ENCODE results near the gene PPT1.

PPT1 gene

DNA sequence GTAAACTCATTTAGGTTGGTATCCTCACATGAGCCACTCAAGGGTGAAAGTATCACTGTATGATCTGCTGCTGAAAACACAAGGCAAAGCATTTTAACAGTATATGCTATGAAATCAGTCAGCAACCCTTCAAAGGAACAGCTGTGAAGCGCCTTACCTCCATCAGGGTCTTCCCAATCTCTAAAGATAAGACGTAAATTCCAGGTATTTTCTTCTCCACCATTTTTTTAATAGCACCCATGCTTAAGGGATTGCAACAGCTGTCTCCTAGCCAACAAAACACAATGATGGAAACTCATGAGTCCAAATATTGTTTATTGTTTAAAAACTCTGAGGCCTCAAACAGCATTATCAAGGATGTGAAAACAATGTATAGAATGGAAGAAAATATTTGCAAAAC lies 4.8 kb downstream of the PPT1 start:
- no peak for FAIRE-seq

DNA sequence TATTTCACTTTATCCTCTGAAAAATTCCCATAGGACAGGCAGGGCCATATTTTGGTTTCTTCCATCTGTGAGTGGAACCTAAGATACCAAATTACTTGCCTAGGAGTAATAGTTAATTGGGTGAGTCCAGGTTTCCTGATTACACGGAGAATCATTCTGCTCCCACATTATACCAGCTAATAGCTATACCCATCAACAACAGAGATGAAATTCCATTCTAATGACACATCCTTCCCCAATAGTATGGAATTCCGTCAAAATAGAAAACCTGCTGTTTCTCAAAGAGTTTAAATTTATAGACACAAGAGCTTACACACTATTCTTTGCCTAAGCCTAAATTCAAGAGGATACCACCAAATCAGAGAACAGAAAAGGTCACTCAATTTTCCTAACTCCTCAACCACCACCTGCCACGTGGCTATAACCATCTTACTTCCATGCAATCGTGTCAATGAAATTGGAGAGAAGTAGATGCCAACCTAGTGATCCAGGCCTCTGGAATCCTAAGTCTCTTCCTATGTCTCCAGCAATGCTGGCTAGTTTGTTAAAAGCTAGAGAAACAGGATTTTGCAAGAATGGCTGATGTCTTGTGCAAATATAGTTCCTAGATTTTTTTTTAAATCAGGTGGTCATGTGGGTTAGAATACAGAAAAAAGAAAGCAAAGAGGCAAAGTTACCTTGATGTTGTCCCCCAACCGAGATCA lies 6.2 kb downstream of the PPT1 start:
- no peak for FAIRE-seq

DNA sequence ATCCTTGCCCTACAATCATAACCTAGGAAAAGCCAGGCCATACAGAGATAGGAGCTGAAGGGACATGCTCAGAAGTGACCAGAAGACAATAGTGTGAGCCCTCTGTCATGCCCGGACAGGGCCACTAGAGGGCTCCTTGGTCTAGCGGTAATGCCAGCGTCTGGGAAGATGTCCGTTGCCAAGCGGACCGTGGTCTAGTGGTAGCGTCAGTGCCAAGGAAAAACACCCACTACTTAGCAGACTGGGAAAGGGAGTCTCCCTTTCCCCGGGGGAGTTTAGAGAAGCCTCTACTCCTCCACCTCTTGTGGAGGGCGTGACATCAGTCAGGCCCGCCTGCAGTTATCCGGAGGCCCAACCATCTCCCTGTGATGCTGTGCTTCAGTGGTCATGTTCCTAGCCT lies 12.3 kb downstream of the PPT1 start:
- peak; percentile 65 for FAIRE-seq

DNA sequence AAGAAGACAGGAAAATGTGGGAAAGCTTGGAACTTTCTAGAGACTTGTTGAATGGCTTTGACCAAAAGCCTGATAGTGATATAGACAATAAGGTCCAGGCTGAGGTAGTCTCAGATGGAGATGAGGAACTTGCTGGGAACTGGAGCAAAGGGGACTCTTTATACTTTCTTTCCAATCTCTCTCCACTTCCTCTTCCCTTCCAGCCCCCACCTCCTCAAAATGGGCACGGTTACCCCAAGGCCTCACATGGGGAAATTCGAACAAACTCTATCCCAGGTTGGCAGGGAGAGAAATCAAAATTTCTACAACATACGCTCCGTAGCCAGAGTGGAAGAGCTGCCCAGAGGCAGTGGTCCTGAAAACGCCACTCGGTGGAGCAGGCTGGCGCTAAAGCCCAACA lies 15.2 kb downstream of the PPT1 start:
- FAIRE-seq: no peak

DNA sequence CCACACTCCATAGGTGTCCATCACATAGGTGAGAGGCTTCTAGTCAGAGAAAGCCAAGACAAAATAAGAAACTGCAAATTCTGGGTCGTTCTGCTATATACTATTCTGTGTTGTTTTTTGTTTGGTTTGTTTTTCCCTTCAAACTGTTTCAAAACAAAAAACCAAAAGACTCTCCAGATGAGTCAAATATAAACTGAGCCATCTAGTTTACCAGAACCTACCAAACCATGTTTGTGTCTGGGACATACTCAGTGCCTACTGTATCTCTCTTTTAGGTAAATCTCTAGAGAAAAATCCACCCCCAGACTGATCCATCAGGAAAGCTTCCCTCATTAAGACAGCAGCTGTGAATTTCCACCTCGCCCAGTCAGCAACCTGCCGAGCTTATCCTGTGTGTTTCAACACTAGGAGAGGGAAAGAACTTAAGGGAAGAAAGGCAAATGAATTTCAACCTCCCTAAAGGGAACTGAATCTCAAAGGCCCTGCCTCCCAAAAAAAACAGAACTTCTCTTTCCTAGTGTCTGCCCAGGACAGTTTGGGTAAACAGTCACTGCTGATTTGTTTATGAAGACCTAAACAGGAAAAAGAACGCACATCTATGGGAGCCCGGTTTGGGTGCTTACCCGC lies 17.2 kb downstream of the PPT1 start:
- FAIRE-seq: no peak

DNA sequence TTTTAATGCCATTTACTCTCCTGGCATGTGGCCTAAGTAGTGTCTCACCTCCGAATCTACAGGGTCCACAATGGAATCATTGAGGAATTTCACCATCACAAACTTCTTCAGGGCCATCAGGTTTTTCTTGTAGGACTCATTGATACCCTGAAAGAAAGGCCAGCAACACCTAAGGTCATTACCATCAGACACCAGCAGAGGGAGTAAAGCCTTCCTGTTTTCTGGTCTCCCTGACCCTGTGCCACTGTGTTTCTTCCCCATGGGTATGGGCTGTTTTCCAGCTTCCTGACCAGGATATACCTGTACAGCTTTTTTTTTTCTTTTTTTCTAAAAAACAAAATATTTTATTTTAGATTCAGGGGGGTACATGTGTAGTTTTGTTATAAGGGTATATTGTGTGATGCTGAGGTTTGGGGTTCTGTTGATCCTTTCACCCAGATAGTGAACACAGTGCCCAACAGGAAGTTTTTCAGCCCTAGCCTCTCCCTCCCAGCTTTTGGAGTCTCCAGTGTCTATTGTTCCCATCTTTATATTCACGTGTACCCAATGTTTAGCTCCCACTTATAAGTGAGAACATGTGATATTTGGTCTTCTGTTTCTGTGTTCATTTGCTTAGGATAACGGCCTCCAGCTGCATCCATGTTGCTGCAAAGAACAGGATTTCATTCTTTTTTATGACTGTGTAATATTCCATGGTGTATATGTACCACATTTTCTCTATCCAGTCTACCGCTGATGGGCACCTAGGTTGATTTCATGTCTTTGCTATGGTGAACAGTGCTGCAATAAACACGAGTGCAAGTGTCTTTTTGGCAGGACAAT lies 18.3 kb downstream of the PPT1 start:
- FAIRE-seq: no peak

DNA sequence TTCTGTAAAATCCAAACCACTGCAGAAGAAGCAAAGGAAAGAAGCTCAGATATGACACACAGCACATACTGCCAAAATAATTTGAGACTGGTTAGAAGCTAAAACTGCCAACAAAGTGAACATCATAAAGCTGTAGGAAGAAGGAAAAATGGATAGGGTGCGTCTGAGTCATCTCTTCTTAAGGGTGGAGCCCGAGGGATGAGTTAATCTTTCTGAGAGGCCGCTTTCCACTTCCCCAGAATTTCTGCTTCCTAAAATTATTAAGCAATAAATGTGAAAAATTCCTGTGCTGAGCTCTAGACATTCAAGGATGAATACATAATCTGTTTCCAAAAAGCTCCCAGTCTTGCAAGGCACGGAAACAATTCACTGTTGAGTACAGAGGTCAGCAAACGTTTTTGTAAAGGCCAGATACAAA lies 20.1 kb downstream of the PPT1 start:
- no peak for FAIRE-seq

DNA sequence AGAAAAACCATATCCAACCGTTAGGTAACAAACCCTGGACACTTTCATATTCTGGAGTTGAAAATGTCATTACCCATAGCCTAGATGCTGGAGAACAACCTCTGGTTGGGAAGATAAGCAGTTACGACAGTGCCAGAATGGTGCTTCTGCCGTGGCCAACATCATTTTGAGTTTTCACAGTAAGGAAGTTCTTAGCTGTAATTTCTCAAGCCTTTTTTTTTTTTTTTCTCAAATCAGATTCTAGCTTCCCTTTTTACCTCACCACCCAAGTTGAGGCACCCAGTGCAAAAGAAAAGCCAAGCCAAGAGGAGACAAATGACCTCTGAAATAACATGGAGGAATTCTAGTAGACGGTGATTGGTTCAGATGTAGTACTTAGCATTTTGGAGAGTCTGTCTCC lies 21.8 kb downstream of the PPT1 start:
- FAIRE-seq: no peak

DNA sequence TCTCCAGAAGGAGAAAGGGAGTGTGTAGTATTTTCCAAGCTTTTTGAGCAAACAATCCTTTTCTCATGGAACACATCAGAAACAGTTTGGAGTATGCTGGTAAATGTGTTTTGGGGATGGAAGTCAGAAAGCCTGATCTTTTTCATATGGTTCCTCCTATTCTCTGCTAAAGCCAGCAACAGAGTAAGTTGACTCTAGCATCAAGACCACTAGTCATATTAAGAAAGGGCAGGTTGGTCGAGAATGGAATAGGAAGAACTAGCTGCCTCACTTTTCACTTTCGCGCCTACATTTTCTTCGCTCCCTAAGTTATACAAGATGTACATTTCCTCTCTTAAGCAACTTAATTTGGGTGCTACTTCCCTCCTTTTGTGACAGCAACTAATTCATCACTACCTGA lies 24.0 kb downstream of the PPT1 start:
- FAIRE-seq: no peak

DNA sequence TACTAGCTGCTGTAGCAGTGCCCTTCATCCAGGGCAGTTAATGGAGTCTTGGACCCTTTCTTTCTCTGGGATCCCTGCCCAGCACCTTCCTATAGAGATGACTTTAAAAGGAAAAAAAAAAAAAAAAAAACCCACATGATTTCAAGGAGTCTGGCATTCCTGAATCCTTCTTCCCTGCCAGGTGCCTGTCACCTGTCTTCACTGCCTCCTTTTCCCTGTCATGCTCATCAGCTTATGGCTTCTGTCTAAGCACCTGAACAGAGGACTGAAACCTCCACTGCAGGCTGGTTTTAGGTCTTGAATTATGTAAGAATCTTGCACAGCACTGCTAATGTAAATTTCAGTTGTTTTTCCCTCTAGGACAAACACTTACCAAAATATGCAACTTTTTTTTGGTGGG lies 24.9 kb downstream of the PPT1 start:
- no peak for FAIRE-seq

DNA sequence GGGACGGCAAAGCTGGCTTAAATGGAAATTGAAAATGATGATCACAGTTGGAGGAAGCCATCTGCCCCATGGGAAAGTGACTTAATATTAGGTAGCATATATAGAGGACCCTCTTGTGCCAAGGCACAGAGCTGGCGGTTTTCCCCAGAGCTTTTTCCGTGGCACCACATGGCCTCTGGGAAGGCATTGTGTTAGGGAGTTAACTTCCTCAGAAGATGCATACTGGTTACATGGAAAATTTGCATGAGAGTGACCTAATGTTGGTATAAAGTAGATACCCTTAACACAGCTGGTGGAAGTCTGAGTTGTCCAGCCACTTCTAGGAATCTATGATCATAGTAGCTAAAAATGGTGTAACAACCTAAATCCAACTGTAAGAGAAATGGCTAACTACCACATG lies 29.2 kb downstream of the PPT1 start:
- no peak for FAIRE-seq

DNA sequence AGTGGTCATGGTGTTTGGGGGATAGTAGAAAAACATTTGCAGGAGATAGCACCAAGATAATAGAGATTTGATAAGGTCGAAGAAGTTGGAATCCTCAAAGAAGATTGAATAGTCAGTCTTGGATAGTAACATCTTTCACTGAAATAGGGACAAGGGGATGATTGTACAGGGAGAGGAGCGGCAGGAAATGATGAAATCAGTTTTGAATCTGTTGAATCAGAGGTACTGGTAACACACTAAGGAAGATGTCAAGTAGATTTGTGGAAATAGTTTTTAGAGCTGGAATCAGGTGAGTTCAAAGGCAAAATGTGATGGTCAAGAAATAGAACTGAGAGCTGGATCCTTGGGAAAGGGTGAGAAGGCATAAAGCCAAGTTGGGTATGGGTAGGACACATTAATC lies 30.0 kb downstream of the PPT1 start:
- no peak for FAIRE-seq

DNA sequence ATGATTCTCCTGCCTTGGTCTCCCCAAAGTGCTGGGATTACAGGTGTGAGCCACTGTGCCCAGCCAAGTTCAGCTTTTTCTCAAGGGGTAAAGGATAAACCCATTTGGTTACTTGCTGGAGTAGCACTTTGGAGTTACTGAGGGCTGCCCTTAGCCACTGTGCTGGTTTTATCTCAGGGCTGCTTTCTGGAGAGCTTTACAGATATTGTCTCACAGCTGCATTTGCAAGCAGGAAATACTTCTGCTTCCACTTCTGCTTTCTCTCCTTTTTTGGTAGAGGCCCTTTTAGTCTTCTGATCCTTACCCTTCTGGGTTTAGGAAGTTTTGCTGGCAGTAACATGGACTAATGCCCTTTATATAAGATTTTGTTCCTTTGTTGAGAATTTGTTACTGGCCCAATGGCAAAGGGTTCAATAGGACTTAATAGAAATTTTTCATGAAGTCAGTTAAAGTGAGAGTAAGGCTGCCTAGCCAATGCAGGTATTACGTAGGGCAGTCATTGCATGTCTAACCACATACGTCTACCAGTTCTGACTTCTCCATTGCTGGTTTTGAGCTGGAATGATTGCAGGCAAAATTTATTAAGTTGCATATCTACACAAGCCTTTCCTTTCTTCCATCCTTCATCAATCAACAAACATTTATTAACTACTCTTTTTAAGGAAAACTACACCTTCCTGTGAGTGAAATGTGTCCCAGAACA lies 32.1 kb downstream of the PPT1 start:
- no peak for FAIRE-seq

DNA sequence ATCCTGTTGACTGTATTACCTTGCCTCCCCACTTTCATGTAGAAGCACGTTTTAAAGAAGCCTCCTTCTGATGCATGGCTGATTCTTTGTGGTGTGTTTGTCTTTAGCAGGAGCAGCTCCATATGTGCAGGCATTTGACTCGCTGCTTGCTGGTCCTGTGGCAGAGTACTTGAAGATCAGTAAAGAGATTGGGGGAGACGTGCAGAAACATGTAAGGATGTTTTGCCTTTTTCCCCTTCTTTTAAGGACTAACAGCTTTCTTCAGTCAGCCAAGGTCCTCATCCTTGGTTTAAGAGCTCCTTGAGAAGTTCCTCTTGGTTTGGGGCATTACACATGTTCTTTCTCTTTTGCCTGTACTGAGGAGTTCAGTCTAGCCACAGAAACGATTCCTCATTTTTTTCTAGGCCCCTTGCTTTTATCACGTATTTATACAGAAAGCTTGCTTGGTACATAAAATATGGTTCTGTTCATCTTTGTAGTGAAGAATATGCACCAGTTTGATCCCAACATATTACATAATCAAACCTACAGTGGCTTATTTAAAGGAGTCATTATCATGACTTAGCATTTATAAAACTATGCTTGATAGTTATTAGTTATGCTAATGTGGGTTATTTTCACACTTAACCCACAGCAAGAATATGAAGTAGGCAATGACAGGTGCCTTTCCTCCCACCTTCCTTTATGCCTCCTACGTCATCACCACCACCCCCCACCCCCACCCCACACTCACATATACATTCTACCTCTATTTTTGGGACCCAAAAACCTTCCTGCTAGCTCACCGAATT lies 36.9 kb downstream of the PPT1 start:
- no peak for FAIRE-seq

DNA sequence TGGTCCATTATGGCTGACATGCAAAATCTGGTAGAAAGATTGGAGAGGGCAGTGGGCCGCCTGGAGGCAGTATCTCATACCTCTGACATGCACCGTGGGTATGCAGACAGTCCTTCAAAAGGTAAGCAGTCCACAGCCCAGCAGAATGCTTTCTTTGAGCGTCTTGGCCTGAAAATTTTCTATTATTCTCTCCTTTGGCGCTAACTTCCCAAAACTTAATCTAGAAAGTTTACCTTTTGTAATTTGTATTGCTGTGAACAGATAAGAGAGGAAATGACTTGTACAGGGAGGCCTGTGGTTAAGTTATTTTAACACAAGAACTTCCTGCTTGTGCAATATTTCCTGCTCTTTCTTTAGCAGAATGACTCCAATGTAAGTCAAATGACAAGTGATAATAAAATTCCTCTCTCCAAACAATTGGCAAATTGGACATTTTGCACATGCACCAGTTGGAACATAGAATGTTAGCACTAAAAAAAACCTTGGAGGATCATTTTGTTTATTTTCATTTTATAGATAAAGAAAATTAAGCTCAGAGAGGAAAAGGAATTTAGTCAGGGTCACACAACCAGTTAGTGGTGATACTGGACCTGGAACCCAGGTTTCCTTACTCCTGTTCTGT lies 37.6 kb downstream of the PPT1 start:
- FAIRE-seq: no peak

DNA sequence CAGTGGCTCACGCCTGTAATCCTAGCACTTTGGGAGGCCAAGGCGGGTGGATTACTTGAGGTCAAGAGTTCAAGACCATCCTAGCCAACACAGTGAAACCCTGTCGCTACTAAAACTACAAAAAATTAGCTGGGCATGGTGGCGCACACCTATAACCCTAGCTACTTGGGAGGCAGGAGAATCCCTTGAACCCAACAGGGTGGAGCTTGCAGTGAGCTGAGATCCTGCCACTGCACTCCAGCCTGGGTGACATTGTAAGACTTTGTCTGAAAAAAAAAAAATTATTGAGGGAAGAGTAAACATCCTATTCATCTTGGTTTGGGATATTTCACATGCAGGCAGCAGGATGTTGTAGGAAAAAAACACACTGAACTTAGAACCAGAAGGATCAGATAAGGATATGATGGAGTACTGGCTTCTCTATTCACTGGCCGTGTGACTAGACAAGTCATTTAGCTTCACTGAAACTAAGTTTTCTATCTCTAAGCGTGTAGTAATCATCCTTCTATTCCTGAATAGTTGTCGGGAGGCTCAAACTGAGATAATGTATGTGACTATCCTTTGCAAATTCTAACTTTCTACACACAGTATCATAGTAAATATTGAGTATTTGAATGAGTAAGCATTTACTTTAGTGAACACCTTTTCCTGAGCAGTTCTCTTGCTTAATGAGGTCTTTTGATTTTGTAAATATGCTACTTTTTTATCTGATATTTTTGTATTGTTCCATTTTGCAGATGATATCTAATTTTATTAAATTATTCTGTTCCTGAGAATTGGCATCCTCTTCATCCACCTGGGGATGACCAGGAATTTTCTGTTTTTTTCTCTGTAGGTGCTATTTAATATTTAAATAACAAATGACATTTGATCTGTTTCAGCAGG lies 38.4 kb downstream of the PPT1 start:
- FAIRE-seq: no peak

DNA sequence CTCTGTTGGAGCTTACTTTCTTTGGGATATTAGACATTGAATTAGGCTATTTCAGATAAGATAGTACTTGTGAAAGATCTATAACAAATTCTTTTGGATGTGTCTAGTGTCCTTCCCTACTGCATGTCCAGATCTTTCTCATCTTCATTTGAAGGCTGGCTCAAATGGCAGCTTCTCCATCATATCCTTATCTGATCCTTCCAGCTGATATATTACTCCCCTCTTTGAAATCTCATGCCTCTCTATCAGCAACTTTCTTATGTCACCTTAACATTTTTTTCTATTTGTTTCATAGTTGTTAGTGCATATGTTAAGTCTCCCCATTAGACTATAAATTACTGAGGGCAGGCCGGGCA lies 39.0 kb downstream of the PPT1 start:
- FAIRE-seq: no peak

DNA sequence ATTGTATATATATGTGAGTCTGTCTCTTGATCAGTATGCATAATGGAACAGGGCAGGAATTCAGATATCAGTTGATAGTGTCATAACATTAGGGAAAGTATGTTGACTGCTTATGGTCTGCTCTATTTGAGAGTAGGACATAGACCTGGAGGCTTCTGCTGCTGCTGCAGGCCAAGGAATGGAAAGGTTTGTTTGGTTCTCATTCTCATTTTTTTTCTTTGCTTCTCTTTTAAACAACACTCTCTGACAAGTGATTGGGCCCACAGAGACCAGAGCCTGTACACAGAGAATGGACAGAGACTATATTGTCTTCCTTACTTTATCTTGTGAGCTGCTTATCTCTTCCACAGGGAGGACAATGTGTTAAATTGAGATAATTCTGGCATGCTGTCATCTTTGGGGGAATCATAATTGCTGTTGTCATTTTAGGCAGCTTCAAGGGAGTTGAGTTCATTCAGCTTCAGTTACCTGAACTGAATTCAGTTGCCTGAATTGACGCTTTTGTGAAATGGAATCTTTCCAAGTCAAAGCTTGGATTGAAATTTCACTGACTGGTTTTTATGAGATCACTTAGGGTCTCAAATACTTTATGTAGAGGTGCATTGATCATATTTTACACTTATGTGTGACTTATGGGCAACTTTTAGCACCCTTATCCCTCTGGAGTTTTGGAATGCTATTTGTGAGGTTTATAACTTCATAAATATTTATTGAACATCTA lies 39.6 kb downstream of the PPT1 start:
- FAIRE-seq: no peak

DNA sequence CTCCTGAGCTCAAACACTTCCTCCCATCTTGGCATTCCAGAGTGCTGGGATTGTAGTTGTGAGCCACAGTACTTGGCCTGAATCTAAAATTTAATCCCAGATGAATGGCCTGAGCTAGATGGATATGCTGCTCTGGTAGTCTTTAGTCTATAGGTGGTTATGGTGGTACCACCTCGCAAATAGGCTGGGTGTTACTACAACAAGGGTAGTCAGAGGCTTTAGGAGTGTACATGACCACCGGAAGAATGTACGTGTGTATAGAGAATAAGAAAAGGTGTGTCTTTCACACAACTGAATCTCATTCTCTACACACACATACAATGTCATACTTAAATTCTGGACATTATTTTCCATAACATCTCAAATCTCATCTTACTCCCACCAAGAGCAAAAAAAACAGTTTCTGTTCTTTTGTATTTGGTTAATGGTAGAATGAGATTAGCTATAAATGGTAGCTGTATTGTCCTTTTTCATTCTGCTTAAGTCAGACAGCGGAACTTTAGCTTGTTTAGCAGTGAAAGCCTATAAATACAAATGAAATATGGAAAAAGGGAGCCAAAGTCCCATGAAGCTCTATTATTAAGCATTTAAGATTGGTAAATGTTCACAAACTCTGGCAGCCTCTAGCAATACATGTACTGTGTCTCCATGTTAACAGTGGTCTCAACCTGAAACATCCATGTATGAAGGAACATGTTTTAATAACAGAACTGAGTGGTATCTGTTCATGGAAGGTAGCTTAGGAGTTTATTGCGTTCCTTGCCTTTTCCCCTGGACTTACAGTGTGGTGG lies 40.3 kb downstream of the PPT1 start:
- no peak for FAIRE-seq

Measured in endometrium (tissue), 2 donors.